ENCODE data around the gene EFNA4.
A peak's percentile ranks its signal among the peaks of the same experiment; 100 is the strongest.

Gene EFNA4

GRCh38 chr1:155075535-155075934 lies 12.0 kb downstream of the EFNA4 start:
- DNase-seq = no peak

- DNase-seq = no peak
Observed at GRCh38 chr1:155076371-155076770, 12.8 kb downstream of the EFNA4 start.

- DNase-seq = no peak
Observed at GRCh38 chr1:155077346-155077745, 13.8 kb downstream of the EFNA4 start.

GRCh38 chr1:155077758-155078445 lies 14.4 kb downstream of the EFNA4 start:
- DNase-seq = no peak

- DNase-seq = peak; percentile 65 to 73
Observed at GRCh38 chr1:155078469-155079209, 15.1 kb downstream of the EFNA4 start, which contains the start of gene EFNA3. EFNA3 (plus strand) TSS chr1:155078837; CDS start chr1:155078942, 105 bp downstream.

GRCh38 chr1:155079210-155079486 lies 15.6 kb downstream of the EFNA4 start:
- no peak for DNase-seq

- DNase-seq = peak; percentile 27
Observed at GRCh38 chr1:155079487-155080311, 16.2 kb downstream of the EFNA4 start.

GRCh38 chr1:155080312-155081228 lies 17.0 kb downstream of the EFNA4 start:
- peak; percentile 31 to 46 for DNase-seq

GRCh38 chr1:155081472-155082300 lies 18.1 kb downstream of the EFNA4 start:
- DNase-seq = peak in 1 of 2 donors; percentile 39

GRCh38 chr1:155082301-155083051 lies 18.9 kb downstream of the EFNA4 start:
- peak; percentile 25 to 26 for DNase-seq

- no peak for DNase-seq
Observed at GRCh38 chr1:155083052-155083541, 19.6 kb downstream of the EFNA4 start.

GRCh38 chr1:155083865-155084721 lies 20.6 kb downstream of the EFNA4 start:
- peak; percentile 32 to 35 for DNase-seq

- peak; percentile 91 to 93 for DNase-seq
Observed at GRCh38 chr1:155084722-155085503, 21.4 kb downstream of the EFNA4 start.

- DNase-seq = peak; percentile 72
Observed at GRCh38 chr1:155085504-155086127, 22.1 kb downstream of the EFNA4 start.

- DNase-seq = peak; percentile 77 to 82
Observed at GRCh38 chr1:155086128-155086741, 22.7 kb downstream of the EFNA4 start.

GRCh38 chr1:155086856-155087535 lies 23.5 kb downstream of the EFNA4 start:
- DNase-seq = no peak
